Stimulated activated naive CD8-positive, alpha-beta T cell treated with anti-CD3 and anti-CD28 coated beads, Interleukin-15, Interleukin-2, amounts not matched to agents 100 U/mL and 50 U/mL, for 24 hours (primary cell): Measurements from ENCODE around the gene RASGEF1B.

Source experiments
- ATAC-seq: fragments of 150-1000 bp; cut with Tn5 transposase; one replicate; pipeline ENCODE4 v1.10.0; 2021
- DNase-seq: peaks from one replicate; pipeline ENCODE4 v3.0.0; 2021

The RASGEF1B gene

DNA sequence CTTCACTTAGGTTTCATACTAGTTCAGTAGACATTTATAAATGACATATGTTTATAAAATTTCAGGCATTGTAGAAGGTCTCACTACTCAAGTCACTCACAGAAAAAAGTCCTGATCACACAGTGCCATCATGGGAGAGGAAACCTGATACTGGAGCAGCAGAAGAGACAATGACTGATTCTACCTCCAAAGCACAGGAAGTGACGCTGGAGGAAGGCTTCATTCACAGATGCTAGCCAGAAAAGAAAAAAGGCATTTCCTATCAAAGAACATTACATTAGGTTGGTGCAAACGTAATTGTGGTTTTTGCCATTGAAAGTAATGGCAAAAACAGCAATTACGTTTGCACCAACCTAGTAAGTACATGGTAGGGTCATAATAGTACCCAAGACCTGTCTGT lies 79.5 kb downstream of the RASGEF1B start:
- DNase-seq = no peak
- ATAC-seq = no peak

DNA sequence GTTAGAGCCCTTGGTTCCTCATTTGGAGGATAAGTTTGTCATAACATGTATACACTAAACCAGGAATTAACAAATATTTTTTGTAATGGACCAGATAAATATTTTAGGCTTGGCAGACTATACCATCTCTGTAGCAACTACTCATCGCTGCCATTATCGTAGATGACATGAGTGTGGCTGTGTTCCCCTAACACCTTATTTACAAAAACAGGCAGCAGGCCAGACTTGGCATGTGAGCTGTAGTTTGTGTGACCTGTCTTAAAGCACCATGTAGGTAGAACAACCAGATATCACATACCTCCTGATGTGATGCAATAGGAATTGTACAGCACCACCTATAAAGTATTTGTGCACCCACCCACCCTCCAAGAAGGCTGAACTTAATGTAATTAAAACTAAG lies 82.0 kb downstream of the RASGEF1B start:
- ATAC-seq = no peak
- DNase-seq = no peak

DNA sequence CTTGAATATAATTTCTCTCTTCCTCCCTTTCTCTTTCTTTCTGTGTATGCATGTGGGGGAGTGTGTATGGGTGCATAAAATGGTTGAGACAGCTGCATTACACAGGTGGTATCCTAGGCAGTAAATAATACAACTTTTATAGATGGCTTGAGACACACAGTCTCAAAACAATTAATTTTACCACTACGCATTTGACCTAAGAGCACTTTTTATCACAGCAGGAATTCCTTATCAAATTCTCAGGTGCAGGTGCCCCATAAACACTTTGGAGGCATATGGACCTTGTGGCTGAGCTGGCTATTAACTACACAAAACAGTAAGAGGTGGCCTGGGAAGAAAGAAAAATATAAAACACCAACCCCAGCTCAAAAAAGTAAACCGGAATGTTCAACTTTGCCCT lies 91.3 kb downstream of the RASGEF1B start:
- no peak for DNase-seq
- ATAC-seq = no peak

DNA sequence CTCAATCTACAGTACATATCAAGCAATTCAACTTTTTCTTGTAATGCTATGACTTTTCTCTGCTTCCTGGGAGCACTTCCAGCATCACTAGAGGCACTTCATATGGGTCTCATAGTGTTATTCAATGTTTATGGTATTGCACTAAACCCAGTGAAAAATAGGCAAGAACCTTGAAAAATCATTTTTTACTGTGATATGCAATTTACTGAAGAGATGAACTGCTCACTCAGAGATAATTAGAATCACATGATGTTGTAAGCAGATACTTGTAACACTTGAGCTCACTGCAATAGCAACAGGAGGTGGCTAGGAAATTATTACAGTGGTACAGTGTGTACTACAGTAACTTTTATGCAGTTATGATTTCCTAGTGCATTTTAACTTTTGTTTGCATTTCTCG lies 93.3 kb downstream of the RASGEF1B start:
- ATAC-seq = no peak
- DNase-seq = no peak

DNA sequence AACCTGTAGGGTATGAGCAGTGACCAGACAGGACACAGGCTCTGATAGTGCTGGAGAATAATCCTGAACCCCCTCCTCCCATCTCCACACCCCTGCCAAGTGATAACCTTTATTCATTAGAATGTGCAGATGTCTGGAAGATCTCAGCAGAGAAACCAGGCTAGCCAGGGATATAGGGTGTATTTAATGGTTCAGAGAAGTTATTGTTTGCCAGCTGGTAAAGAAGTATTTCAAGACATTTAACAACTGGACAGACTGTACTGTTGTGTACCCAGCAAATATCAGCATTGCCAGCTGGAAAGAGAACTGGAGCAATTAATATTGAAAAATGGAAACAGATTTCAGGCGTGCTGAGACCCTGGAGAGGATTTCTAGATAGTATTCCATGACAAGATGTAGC lies 94.5 kb downstream of the RASGEF1B start:
- ATAC-seq (no peak), DNase-seq (no peak)

DNA sequence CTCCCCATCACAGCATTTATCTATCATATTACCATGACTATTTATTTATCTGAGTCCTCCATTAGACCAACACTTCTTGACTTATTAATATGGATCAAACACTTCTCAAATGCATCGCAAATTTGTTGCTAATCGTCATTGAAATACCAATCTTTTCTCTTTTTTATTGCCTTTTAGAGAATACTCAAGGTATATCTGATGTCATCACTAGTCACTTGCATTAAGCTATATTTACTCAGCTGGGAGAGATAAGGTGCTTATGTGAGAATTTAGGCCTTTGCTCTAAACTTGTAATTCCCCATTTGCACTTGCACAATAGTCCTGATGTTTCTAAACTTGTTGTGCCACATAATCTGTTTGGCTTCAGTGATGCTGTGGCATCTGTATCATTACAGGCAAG lies 95.0 kb downstream of the RASGEF1B start:
- DNase-seq (no peak), ATAC-seq (no peak)
